ENCODE measurements around the gene PRKCZ.

The PRKCZ gene

GRCh38 chr1:2046174-2046917, 3.9 kb upstream of the PRKCZ start:
- no peak overlapping the region for H2BK120ac ChIP-seq (ENCODE audit: low read depth, low read length)
- DNase-seq (ENCODE audit: low spot score) = no peak
- H3K9me3 ChIP-seq (replicated peaks in 1 of 2; ENCODE audit: control insufficient read depth in 2 of 2, insufficient read depth in 1 of 2, low read depth in 1 of 2, low read length in 2 of 2) = peaks cover 0 to 2% of the 10 kb centered on the region in 2 donors
- H3K14ac ChIP-seq (ENCODE audit: low read length) = no peak overlapping the region
- H3K27me3 ChIP-seq (ENCODE audit: control insufficient read depth in 3 of 3, insufficient read depth in 3 of 3, low read depth in 1 of 3, low read length in 3 of 3) = peaks cover 0 to 88% (median 41%) of the 10 kb centered on the region in 3 experiments
- peaks cover 6% of the 10 kb centered on the region for H3K79me1 ChIP-seq (ENCODE audit: low read depth, low read length)
- no peak overlapping the region for H3K9ac ChIP-seq (ENCODE audit: low read depth, low read length, poor library complexity)
- H3K23ac ChIP-seq (ENCODE audit: low read depth, low read length, poor library complexity) = peak overlapping the region; percentile 93
- H3K4me2 ChIP-seq (ENCODE audit: insufficient read depth, low read length, poor library complexity, severe bottlenecking) = no peak overlapping the region
- no peak overlapping the region for H3K18ac ChIP-seq (ENCODE audit: low read length)
- H3K27ac ChIP-seq (replicated peaks; ENCODE audit: low read length) = no peak overlapping the region
- no CpG with 5 or more reads among the region's 20 CpGs for WGBS, 2 donors (ENCODE audit: extremely low coverage in 2 of 2, insufficient read length in 2 of 2, insufficient replicate concordance in 1 of 2)
- no peak overlapping the region for H2BK15ac ChIP-seq (ENCODE audit: low read length)
- no peak overlapping the region for H4K91ac ChIP-seq (ENCODE audit: low read depth, low read length, poor library complexity)
- H3K4ac ChIP-seq (ENCODE audit: low read length) = no peak overlapping the region
- no peak overlapping the region for H3K4me3 ChIP-seq (ENCODE audit: low read length in 2 of 2)
- no peak overlapping the region for H2BK5ac ChIP-seq (ENCODE audit: low read length)
- peaks cover 3 to 26% of the 10 kb centered on the region in 2 donors for H3K4me1 ChIP-seq (ENCODE audit: control insufficient read depth in 2 of 2, insufficient read depth in 1 of 2, low read depth in 1 of 2, low read length in 2 of 2)
- H4K8ac ChIP-seq (ENCODE audit: low read depth, low read length) = no peak overlapping the region
- H3K36me3 ChIP-seq (replicated peaks in 1 of 2; ENCODE audit: control insufficient read depth in 2 of 2, insufficient read depth in 2 of 2, low read length in 2 of 2) = no peaks in the 10 kb centered on the region
- peak overlapping the region; percentile 95 for H2AK5ac ChIP-seq (ENCODE audit: low read depth, low read length)
- no peak overlapping the region for H2AFZ ChIP-seq (ENCODE audit: low read length)
- no peak overlapping the region for H2BK12ac ChIP-seq (ENCODE audit: low read length)

- Histone ChIP-seq H3K14ac (ENCODE audit: low read length) (no peak overlapping the region), H2AK5ac (ENCODE audit: low read depth, low read length) (peak overlapping the region; percentile 40), H2BK15ac (ENCODE audit: low read length) (peak overlapping the region; percentile 98), H2BK5ac (ENCODE audit: low read length) (peak overlapping the region; percentile 53), H3K23ac (ENCODE audit: low read depth, low read length, poor library complexity) (peak overlapping the region; percentile 55), H3K27me3 (ENCODE audit: control insufficient read depth in 3 of 3, insufficient read depth in 3 of 3, low read depth in 1 of 3, low read length in 3 of 3) (peaks cover 0 to 88% (median 44%) of the 10 kb centered on the region in 3 experiments), H3K4me3 (ENCODE audit: low read length in 2 of 2) (peak overlapping the region in 1 of 2 donors; percentile 15), H3K9ac (ENCODE audit: low read depth, low read length, poor library complexity) (peak overlapping the region; percentile 60), H3K18ac (ENCODE audit: low read length) (peak overlapping the region; percentile 38), H2BK12ac (ENCODE audit: low read length) (peak overlapping the region; percentile 41), H4K8ac (ENCODE audit: low read depth, low read length) (no peak overlapping the region), H3K4ac (ENCODE audit: low read length) (no peak overlapping the region), H4K91ac (ENCODE audit: low read depth, low read length, poor library complexity) (no peak overlapping the region), H2BK120ac (ENCODE audit: low read depth, low read length) (no peak overlapping the region), H3K4me2 (ENCODE audit: insufficient read depth, low read length, poor library complexity, severe bottlenecking) (no peak overlapping the region), H3K79me1 (ENCODE audit: low read depth, low read length) (peaks cover 9% of the 10 kb centered on the region), H3K9me3 (replicated peaks in 1 of 2; ENCODE audit: control insufficient read depth in 2 of 2, insufficient read depth in 1 of 2, low read depth in 1 of 2, low read length in 2 of 2) (peaks cover 0 to 2% of the 10 kb centered on the region in 2 donors), H3K4me1 (ENCODE audit: control insufficient read depth in 2 of 2, insufficient read depth in 1 of 2, low read depth in 1 of 2, low read length in 2 of 2) (peaks cover 3 to 26% of the 10 kb centered on the region in 2 donors), H3K36me3 (replicated peaks in 1 of 2; ENCODE audit: control insufficient read depth in 2 of 2, insufficient read depth in 2 of 2, low read length in 2 of 2) (no peaks in the 10 kb centered on the region), H2AFZ (ENCODE audit: low read length) (no peak overlapping the region), H3K27ac (replicated peaks; ENCODE audit: low read length) (no peak overlapping the region)
- WGBS, 2 donors (ENCODE audit: extremely low coverage in 2 of 2, insufficient read length in 2 of 2, insufficient replicate concordance in 1 of 2) = no CpG with 5 or more reads among the region's 25 CpGs
- DNase-seq (ENCODE audit: low spot score) = no peak
Measured at GRCh38 chr1:2046953-2047748, 3.1 kb upstream of the PRKCZ start.

GRCh38 chr1:2047749-2048729, 2.2 kb upstream of the PRKCZ start:
- peak overlapping the region; percentile 55 for H3K23ac ChIP-seq (ENCODE audit: low read depth, low read length, poor library complexity)

More at GRCh38 chr1:2047749-2048729, 2.2 kb upstream of the PRKCZ start:
- Histone ChIP-seq H3K4me2 (ENCODE audit: insufficient read depth, low read length, poor library complexity, severe bottlenecking) (no peak overlapping the region), H2BK120ac (ENCODE audit: low read depth, low read length) (no peak overlapping the region), H2AK5ac (ENCODE audit: low read depth, low read length) (peak overlapping the region; percentile 40), H3K9ac (ENCODE audit: low read depth, low read length, poor library complexity) (no peak overlapping the region), H3K36me3 (replicated peaks in 1 of 2; ENCODE audit: control insufficient read depth in 2 of 2, insufficient read depth in 2 of 2, low read length in 2 of 2) (no peaks in the 10 kb centered on the region), H4K8ac (ENCODE audit: low read depth, low read length) (no peak overlapping the region), H3K27me3 (ENCODE audit: control insufficient read depth in 3 of 3, insufficient read depth in 3 of 3, low read depth in 1 of 3, low read length in 3 of 3) (peaks cover 0 to 95% (median 44%) of the 10 kb centered on the region in 3 experiments), H2BK15ac (ENCODE audit: low read length) (peak overlapping the region; percentile 98), H3K18ac (ENCODE audit: low read length) (peak overlapping the region; percentile 38), H3K4me3 (ENCODE audit: low read length in 2 of 2) (no peak overlapping the region), H3K4ac (ENCODE audit: low read length) (no peak overlapping the region), H3K14ac (ENCODE audit: low read length) (no peak overlapping the region), H2BK5ac (ENCODE audit: low read length) (no peak overlapping the region), H4K91ac (ENCODE audit: low read depth, low read length, poor library complexity) (no peak overlapping the region), H3K9me3 (replicated peaks in 1 of 2; ENCODE audit: control insufficient read depth in 2 of 2, insufficient read depth in 1 of 2, low read depth in 1 of 2, low read length in 2 of 2) (peaks cover 0 to 2% of the 10 kb centered on the region in 2 donors), H2AFZ (ENCODE audit: low read length) (no peak overlapping the region), H3K27ac (replicated peaks; ENCODE audit: low read length) (no peak overlapping the region), H3K4me1 (ENCODE audit: control insufficient read depth in 2 of 2, insufficient read depth in 1 of 2, low read depth in 1 of 2, low read length in 2 of 2) (peaks cover 3 to 28% of the 10 kb centered on the region in 2 donors), H3K79me1 (ENCODE audit: low read depth, low read length) (peaks cover 9% of the 10 kb centered on the region), H2BK12ac (ENCODE audit: low read length) (no peak overlapping the region)
- DNase-seq (ENCODE audit: low spot score) = no peak
- WGBS, 2 donors (ENCODE audit: extremely low coverage in 2 of 2, insufficient read length in 2 of 2, insufficient replicate concordance in 1 of 2) = no CpG with 5 or more reads among the region's 25 CpGs

Measured in neuronal stem cell (in vitro differentiated cells).